Measurements from ENCODE around the gene SLC1A6. TPM values are rescaled to one million over a fixed set of nuclear protein-coding genes. Genes with fewer than 3 reads are reported as not detected.

SLC1A6 gene
- total and polyA plus RNA-seq, 2 donors (not counting 1 experiment from before 2014, with no cell fraction given): 0.25 TPM; not detected in 1

DNA sequence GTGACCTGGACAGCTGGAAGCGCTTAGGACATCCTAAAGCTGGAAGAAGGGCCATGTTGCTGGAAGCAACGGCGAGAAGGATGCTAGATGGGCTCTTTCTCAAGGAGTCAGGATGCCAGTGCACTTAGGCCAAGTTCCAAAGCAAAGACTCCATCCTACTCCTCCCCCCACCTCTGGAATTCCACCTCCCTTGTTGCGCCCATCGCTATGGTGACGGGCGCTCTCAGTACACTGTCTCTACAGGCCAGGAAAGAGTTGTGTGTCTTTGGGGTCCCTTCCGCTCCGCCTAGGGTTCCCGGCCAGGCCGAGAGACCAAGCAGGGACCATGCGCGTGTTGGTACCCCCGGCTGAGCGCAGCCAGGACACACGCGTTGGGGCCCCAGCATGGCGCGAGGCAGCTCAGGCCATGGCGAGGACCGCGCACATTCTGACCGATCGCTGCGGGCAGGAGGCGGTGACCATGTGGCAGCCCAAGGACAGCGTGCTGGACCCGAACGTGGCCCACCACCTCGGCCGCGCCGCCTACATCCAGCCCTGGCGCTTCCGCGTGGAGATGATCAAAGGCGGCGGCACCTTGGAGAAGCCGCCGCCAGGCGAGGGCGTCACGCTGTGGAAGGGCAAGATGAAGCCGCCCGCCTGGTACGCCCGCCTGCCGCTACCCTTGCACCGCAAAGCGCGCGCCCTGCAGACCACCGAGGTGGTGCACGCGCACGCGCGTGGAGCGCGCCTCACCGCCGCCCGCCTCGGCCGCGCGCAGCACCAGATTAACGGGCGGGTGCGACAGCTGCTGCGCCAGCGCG, 31.0 kb upstream of the SLC1A6 start:
- ChIA-PET CTCF (no interaction called here), POLR2A (no interaction called here)
- H3K27me3 Mint-ChIP-seq: peaks cover 59% of the 10 kb centered on the region
- no peaks in the 10 kb centered on the region for H3K79me2 ChIP-seq (ENCODE audit: control insufficient read depth, insufficient read depth, low read length)
- H3K27ac Mint-ChIP-seq: no peak overlapping the region
- H2AFZ ChIP-seq (ENCODE audit: insufficient read depth, low read depth, low read length, poor library complexity, severe bottlenecking): no peak overlapping the region
- intact Hi-C loops (cut with micrococcal nuclease): no loop called here
- H3K27me3 ChIP-seq (replicated peaks in 1 of 4; ENCODE audit: control extremely low read depth in 1 of 4, control insufficient read depth in 3 of 4, insufficient read depth in 4 of 4, low read length in 3 of 4): peaks cover 0 to 23% (median 9%) of the 10 kb centered on the region in 4 experiments
- H3K4me3 ChIP-seq (ENCODE audit: control extremely low read depth in 1 of 5, extremely low read depth in 1 of 5, insufficient read depth in 1 of 5, low read depth in 2 of 5, low read length in 4 of 5): no peak overlapping the region
- H3K4me1 ChIP-seq (ENCODE audit: control insufficient read depth in 2 of 2, insufficient read depth in 2 of 2, low read length in 2 of 2): no peaks in the 10 kb centered on the region
- no peak overlapping the region for H3K27ac ChIP-seq (ENCODE audit: low read length in 2 of 2)
- H3K36me3 ChIP-seq (replicated peaks in 1 of 2; ENCODE audit: control extremely low read depth in 1 of 2, control insufficient read depth in 1 of 2, extremely low read depth in 1 of 2, insufficient read depth in 2 of 2, low read length in 1 of 2): no peaks in the 10 kb centered on the region
- H3K9me3 ChIP-seq (ENCODE audit: control extremely low read depth in 1 of 3, control insufficient read depth in 2 of 3, insufficient read depth in 1 of 3, low read length in 2 of 3): peaks cover 0 to 8% (median 0%) of the 10 kb centered on the region in 3 donors
- no peaks in the 10 kb centered on the region for H3K4me1 Mint-ChIP-seq
- H3K4me3 Mint-ChIP-seq: no peak overlapping the region
- no peaks in the 10 kb centered on the region for H3K9me3 Mint-ChIP-seq (ENCODE audit: insufficient read depth)
- H4K20me1 ChIP-seq (ENCODE audit: control insufficient read depth, insufficient read depth, low read length, poor library complexity, severe bottlenecking): no peaks in the 10 kb centered on the region
- no peak overlapping the region for H3K9ac ChIP-seq (ENCODE audit: low read length)
- DNase-seq (no peak), ATAC-seq (ENCODE audit: low read depth) (no peak)
- no peak overlapping the region for H3K4me2 ChIP-seq (replicated peaks; ENCODE audit: low read depth, low read length, poor library complexity, severe bottlenecking)
- no peak for TF ChIP-seq EZH2 (IDR thresholded peaks at IDR 0.05; ENCODE audit: borderline replicate concordance, insufficient read depth, low read depth, low read length, poor library complexity, severe bottlenecking)
- TF ChIP-seq, protein P1, sequence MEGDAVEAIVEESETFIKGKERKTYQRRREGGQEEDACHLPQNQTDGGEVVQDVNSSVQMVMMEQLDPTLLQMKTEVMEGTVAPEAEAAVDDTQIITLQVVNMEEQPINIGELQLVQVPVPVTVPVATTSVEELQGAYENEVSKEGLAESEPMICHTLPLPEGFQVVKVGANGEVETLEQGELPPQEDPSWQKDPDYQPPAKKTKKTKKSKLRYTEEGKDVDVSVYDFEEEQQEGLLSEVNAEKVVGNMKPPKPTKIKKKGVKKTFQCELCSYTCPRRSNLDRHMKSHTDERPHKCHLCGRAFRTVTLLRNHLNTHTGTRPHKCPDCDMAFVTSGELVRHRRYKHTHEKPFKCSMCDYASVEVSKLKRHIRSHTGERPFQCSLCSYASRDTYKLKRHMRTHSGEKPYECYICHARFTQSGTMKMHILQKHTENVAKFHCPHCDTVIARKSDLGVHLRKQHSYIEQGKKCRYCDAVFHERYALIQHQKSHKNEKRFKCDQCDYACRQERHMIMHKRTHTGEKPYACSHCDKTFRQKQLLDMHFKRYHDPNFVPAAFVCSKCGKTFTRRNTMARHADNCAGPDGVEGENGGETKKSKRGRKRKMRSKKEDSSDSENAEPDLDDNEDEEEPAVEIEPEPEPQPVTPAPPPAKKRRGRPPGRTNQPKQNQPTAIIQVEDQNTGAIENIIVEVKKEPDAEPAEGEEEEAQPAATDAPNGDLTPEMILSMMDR (IDR thresholded peaks at IDR 0.05): no peak
- WGBS (ENCODE audit: insufficient coverage): 12% methylated on average over 69 of the region's 73 CpGs

DNA sequence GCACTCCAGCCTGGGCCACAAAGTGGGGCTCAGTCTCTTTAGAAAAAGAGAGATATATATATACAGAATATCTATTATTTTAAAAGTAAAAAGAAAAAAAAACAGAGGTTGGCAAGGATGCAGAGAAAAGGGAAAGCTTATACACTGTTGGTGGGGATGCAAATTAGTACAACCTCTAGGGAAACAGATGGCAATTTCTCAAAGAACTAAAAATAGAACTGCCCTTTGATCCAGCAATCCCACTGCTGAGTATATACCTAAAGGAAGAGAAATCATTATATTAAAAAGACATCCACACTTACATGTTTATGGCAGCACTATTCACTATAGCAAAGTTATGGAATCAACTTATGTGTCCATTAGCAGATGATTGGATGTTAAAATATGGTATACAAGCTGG, 28.6 kb upstream of the SLC1A6 start:
- DNase-seq (no peak), ATAC-seq (ENCODE audit: low read depth) (no peak)
- no peaks in the 10 kb centered on the region for H4K20me1 ChIP-seq (ENCODE audit: control insufficient read depth, insufficient read depth, low read length, poor library complexity, severe bottlenecking)
- H3K79me2 ChIP-seq (ENCODE audit: control insufficient read depth, insufficient read depth, low read length): no peaks in the 10 kb centered on the region
- H3K36me3 ChIP-seq (replicated peaks in 1 of 2; ENCODE audit: control extremely low read depth in 1 of 2, control insufficient read depth in 1 of 2, extremely low read depth in 1 of 2, insufficient read depth in 2 of 2, low read length in 1 of 2): no peaks in the 10 kb centered on the region
- no peak for TF ChIP-seq EZH2 (IDR thresholded peaks at IDR 0.05; ENCODE audit: borderline replicate concordance, insufficient read depth, low read depth, low read length, poor library complexity, severe bottlenecking)
- TF ChIP-seq, protein P1 (IDR thresholded peaks at IDR 0.05): no peak
- peaks cover 0 to 8% (median 0%) of the 10 kb centered on the region in 3 donors for H3K9me3 ChIP-seq (ENCODE audit: control extremely low read depth in 1 of 3, control insufficient read depth in 2 of 3, insufficient read depth in 1 of 3, low read length in 2 of 3)
- no peak overlapping the region for H3K4me3 ChIP-seq (ENCODE audit: control extremely low read depth in 1 of 5, extremely low read depth in 1 of 5, insufficient read depth in 1 of 5, low read depth in 2 of 5, low read length in 4 of 5)
- Mint-ChIP-seq H3K9me3 (ENCODE audit: insufficient read depth) (no peaks in the 10 kb centered on the region), H3K27me3 (peaks cover 53% of the 10 kb centered on the region), H3K27ac (no peak overlapping the region), H3K4me1 (no peaks in the 10 kb centered on the region), H3K4me3 (no peak overlapping the region)
- ChIA-PET POLR2A (no interaction called here), CTCF (interaction anchor here (0.6 kb wide), 1 partner anchor 19 kb away, joined by 3 read pairs; no protein-coding TSS in a partner anchor)
- peaks cover 0 to 23% (median 4%) of the 10 kb centered on the region in 4 experiments for H3K27me3 ChIP-seq (replicated peaks in 1 of 4; ENCODE audit: control extremely low read depth in 1 of 4, control insufficient read depth in 3 of 4, insufficient read depth in 4 of 4, low read length in 3 of 4)
- no peak overlapping the region for H3K27ac ChIP-seq (ENCODE audit: low read length in 2 of 2)
- H3K4me2 ChIP-seq (replicated peaks; ENCODE audit: low read depth, low read length, poor library complexity, severe bottlenecking): no peak overlapping the region
- no peaks in the 10 kb centered on the region for H3K4me1 ChIP-seq (ENCODE audit: control insufficient read depth in 2 of 2, insufficient read depth in 2 of 2, low read length in 2 of 2)
- H2AFZ ChIP-seq (ENCODE audit: insufficient read depth, low read depth, low read length, poor library complexity, severe bottlenecking): no peak overlapping the region
- intact Hi-C loops (cut with micrococcal nuclease): no loop called here
- H3K9ac ChIP-seq (ENCODE audit: low read length): no peak overlapping the region
